H9 (cell line): ENCODE data around the gene CAMTA1. TPM values are rescaled to one million over a fixed set of nuclear protein-coding genes. Genes with fewer than 3 reads are reported as not detected.

ENCODE experiments used
- DNase-seq: peaks from one replicate; pipeline ENCODE4 v3.0.0-alpha.2; 2017
- H2AFZ ChIP-seq: one replicate; pipeline ENCODE4 v1.6.1; 2013; ENCODE audit warnings: mild to moderate bottlenecking, low read length, control low read depth, moderate library complexity
- H2AK5ac ChIP-seq: 2 replicates; pipeline ENCODE4 v1.6.1; 2013; ENCODE audit warnings: low read length, control low read depth, mixed read lengths; ENCODE audit not compliant: insufficient read length
- H2BK120ac ChIP-seq: one replicate; pipeline ENCODE4 v1.6.1; 2013; ENCODE audit warnings: low read depth, mild to moderate bottlenecking, low read length, control low read depth, inconsistent platforms; ENCODE audit not compliant: poor library complexity, severe bottlenecking
- H2BK12ac ChIP-seq: 2 replicates; pipeline ENCODE4 v1.6.1; 2013; ENCODE audit warnings: low read length, control low read depth, mixed read lengths, low read depth; ENCODE audit not compliant: insufficient read length
- H2BK15ac ChIP-seq: 2 replicates; pipeline ENCODE4 v1.6.1; 2013; ENCODE audit warnings: low read depth, low read length, control low read depth
- H2BK20ac ChIP-seq: one replicate; pipeline ENCODE4 v1.6.1; 2013; ENCODE audit warnings: low read depth, mild to moderate bottlenecking, low read length, control low read depth, inconsistent platforms; ENCODE audit not compliant: poor library complexity, severe bottlenecking
- H2BK5ac ChIP-seq: 2 replicates; pipeline ENCODE4 v1.6.1; 2013; ENCODE audit warnings: low read length, control low read depth, mixed read lengths; ENCODE audit not compliant: insufficient read length
- H3K14ac ChIP-seq: 2 replicates; pipeline ENCODE4 v1.6.1; 2013; ENCODE audit warnings: low read length, control low read depth; ENCODE audit not compliant: insufficient read depth
- H3K18ac ChIP-seq: 2 replicates; pipeline ENCODE4 v1.6.1; 2013; ENCODE audit warnings: low read depth, mild to moderate bottlenecking, mixed read lengths, low read length, control low read depth; ENCODE audit not compliant: insufficient read length
- H3K23ac ChIP-seq: 2 replicates; pipeline ENCODE4 v1.6.1; 2013; ENCODE audit warnings: low read length, control low read depth, mixed read lengths, low read depth; ENCODE audit not compliant: insufficient read length
- H3K23me2 ChIP-seq: 2 replicates; pipeline ENCODE4 v1.6.1; 2013; ENCODE audit warnings: low read depth, mild to moderate bottlenecking, mixed read lengths, low read length, control low read depth; ENCODE audit not compliant: insufficient read length, poor library complexity, severe bottlenecking
- H3K27ac ChIP-seq: 2 replicates; pipeline ENCODE4 v1.5.1; 2013; ENCODE audit warnings: low read length, control low read depth, mixed read lengths, low read depth; ENCODE audit not compliant: insufficient read length
- H3K27me3 ChIP-seq: 2 replicates; pipeline ENCODE4 v1.6.1; 2013; ENCODE audit warnings: low read length, control low read depth, inconsistent platforms; ENCODE audit not compliant: insufficient read depth
- H3K4ac ChIP-seq: 2 replicates; pipeline ENCODE4 v1.6.1; 2013; ENCODE audit warnings: low read depth, mild to moderate bottlenecking, control low read depth, inconsistent platforms, low read length, moderate library complexity
- H3K4me1 ChIP-seq: 2 replicates; pipeline ENCODE4 v1.6.1; 2013; ENCODE audit warnings: low read length, control low read depth, inconsistent platforms; ENCODE audit not compliant: insufficient read depth
- H3K4me2 ChIP-seq: 2 replicates; pipeline ENCODE4 v1.6.1; 2013; ENCODE audit warnings: low read length, control low read depth, mixed read lengths; ENCODE audit not compliant: insufficient read length, insufficient read depth
- H3K56ac ChIP-seq: 2 replicates; pipeline ENCODE4 v1.6.1; 2013; ENCODE audit warnings: low read depth, mild to moderate bottlenecking, mixed read lengths, low read length, control low read depth; ENCODE audit not compliant: insufficient read length
- H3K79me1 ChIP-seq: 2 replicates; pipeline ENCODE4 v1.6.1; 2013; ENCODE audit warnings: low read depth, mild to moderate bottlenecking, moderate library complexity, low read length, control low read depth, inconsistent platforms; ENCODE audit not compliant: insufficient read depth, poor library complexity, severe bottlenecking
- H3K79me2 ChIP-seq: 2 replicates; pipeline ENCODE4 v1.6.1; 2013; ENCODE audit warnings: low read length, control low read depth, inconsistent platforms; ENCODE audit not compliant: insufficient read depth
- H3K9ac ChIP-seq: 2 replicates; pipeline ENCODE4 v1.6.1; 2013; ENCODE audit warnings: low read length, control low read depth, mixed read lengths; ENCODE audit not compliant: insufficient read length; ENCODE audit errors: extremely low read depth
- H3K9me3 ChIP-seq: one replicate; pipeline ENCODE4 v1.6.1; 2013; ENCODE audit warnings: low read depth, low read length, inconsistent platforms; ENCODE audit not compliant: control insufficient read depth
- H3T11ph ChIP-seq: one replicate; pipeline ENCODE4 v1.6.1; 2013; ENCODE audit warnings: mild to moderate bottlenecking, low read length, control low read depth, inconsistent platforms
- H4K20me1 ChIP-seq: one replicate; pipeline ENCODE4 v1.6.1; 2013; ENCODE audit not compliant: control insufficient read depth, insufficient read length, insufficient read depth
- H4K5ac ChIP-seq: 2 replicates; pipeline ENCODE4 v1.6.1; 2013; ENCODE audit warnings: low read depth, mild to moderate bottlenecking, mixed read lengths, low read length, control low read depth; ENCODE audit not compliant: insufficient read length
- H4K8ac ChIP-seq: replicated peaks from 2 replicates; pipeline ENCODE4 v1.6.1; 2013; ENCODE audit warnings: low read length, control low read depth, mixed read lengths, low read depth; ENCODE audit not compliant: insufficient read length
- H4K91ac ChIP-seq: 2 replicates; pipeline ENCODE4 v1.6.1; 2013; ENCODE audit warnings: low read depth, mild to moderate bottlenecking, moderate library complexity, mixed read lengths, low read length, control low read depth; ENCODE audit not compliant: insufficient read length
- H3K27ac Mint-ChIP-seq, 3 experiments: 2 replicates in 2 of 3; 3 replicates in 1 of 3; pipeline ENCODE4 v1.8.0; 2020 to 2021; ENCODE audit warnings: mixed read lengths in 3 of 3, mild to moderate bottlenecking in 1 of 3, moderate library complexity in 1 of 3
- H3K27me3 Mint-ChIP-seq: 2 replicates; pipeline ENCODE4 v1.8.0; 2021; ENCODE audit warnings: low read depth, mild to moderate bottlenecking, moderate library complexity, mixed read lengths
- H3K36me3 Mint-ChIP-seq, 3 experiments: 2 replicates in 2 of 3; 3 replicates in 1 of 3; pipeline ENCODE4 v1.8.0; 2020 to 2021; ENCODE audit warnings: low read depth in 3 of 3, mixed read lengths in 3 of 3; ENCODE audit not compliant: insufficient read depth in 1 of 3
- H3K4me1 Mint-ChIP-seq, 2 experiments: 2 replicates each; pipeline ENCODE4 v1.8.0; 2020; ENCODE audit warnings: mixed read lengths in 2 of 2
- H3K4me3 Mint-ChIP-seq, 2 experiments: 2 replicates in 1 of 2; 3 replicates in 1 of 2; pipeline ENCODE4 v1.8.0; 2020 to 2021; ENCODE audit warnings: mild to moderate bottlenecking in 2 of 2, mixed read lengths in 2 of 2, moderate library complexity in 1 of 2
- H3K9me3 Mint-ChIP-seq, 2 experiments: 2 replicates in 1 of 2; 3 replicates in 1 of 2; pipeline ENCODE4 v1.8.0; 2020; ENCODE audit warnings: mild to moderate bottlenecking in 2 of 2, mixed read lengths in 2 of 2, moderate library complexity in 1 of 2
- WGBS: extraction: QIAGEN DNeasy Blood & Tissue Kit; methylation state at CpG from one replicate; pipeline ENCODE4 v1.1.7; 2013; ENCODE audit warnings: missing lambda C conversion rate, low lambda C conversion rate, mixed read lengths; ENCODE audit not compliant: insufficient read length; ENCODE audit errors: extremely low coverage; 5-methylcytosine and 5-hydroxymethylcytosine counted together
- total RNA-seq: library from RNA; stranded (reverse); gene quantifications from 2 replicates; pipeline ENCODE4 v1.2.1, GENCODE V29; 2021
- TF ChIP-seq, protein P1 (sequence below): fragments of 200-600 bp; sonication (generic); conservative IDR thresholded peaks from 3 replicates; pipeline ENCODE4 v1.8.0; 2021; ENCODE audit warnings: antibody characterized with exemption, mild to moderate bottlenecking

The CAMTA1 gene
- total RNA-seq, 1 experiment from 2014 or later: 115 TPM

DNA sequence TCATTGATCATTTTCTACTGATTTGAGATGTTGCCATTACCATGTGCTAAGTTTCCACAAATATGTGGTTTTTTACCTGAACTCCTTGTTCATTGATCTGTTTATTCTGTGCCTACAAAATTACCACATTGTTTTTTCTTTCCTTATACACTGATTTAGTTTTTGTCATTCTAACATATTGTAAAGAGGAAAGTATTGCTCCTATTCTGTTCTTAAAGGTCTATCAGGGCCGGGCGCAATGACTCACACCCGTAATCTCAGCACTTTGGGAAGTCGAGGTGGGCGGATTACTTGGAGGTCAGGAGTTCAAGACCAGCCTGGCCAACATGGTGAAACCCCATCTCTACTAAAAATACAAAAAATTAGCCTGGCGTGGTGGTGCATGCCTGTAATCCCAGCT lies 75.1 kb downstream of the CAMTA1 start:
- Histone ChIP-seq H3K18ac (no peak overlapping the region), H2BK5ac (no peak overlapping the region), H3K23ac (no peak overlapping the region), H3K14ac (no peak overlapping the region), H3K27me3 (no peaks in the 10 kb centered on the region), H4K20me1 (no peaks in the 10 kb centered on the region), H4K5ac (no peak overlapping the region), H3T11ph (no peak overlapping the region), H3K27ac (no peak overlapping the region), H2AFZ (no peak overlapping the region), H4K8ac (no peak overlapping the region), H2BK12ac (no peak overlapping the region), H3K4ac (no peak overlapping the region), H2BK120ac (no peak overlapping the region), H3K4me1 (no peaks in the 10 kb centered on the region; the same call in 1 of the 2 replicates), H3K4me2 (no peak overlapping the region), H3K79me2 (peaks cover 2% of the 10 kb centered on the region; the same call in 1 of the 2 replicates), H2BK15ac (no peak overlapping the region), H3K79me1 (peaks cover 10% of the 10 kb centered on the region), H3K9me3 (no peaks in the 10 kb centered on the region), H2BK20ac (no peak overlapping the region), H3K23me2 (no peaks in the 10 kb centered on the region), H3K9ac (no peak overlapping the region), H2AK5ac (no peak overlapping the region), H3K56ac (no peak overlapping the region), H4K91ac (no peak overlapping the region)
- Mint-ChIP-seq H3K4me3 (no peak overlapping the region), H3K27me3 (no peaks in the 10 kb centered on the region), H3K27ac (no peak overlapping the region), H3K9me3 (no peaks in the 10 kb centered on the region), H3K36me3 (peaks cover 6 to 23% (median 13%) of the 10 kb centered on the region in 3 experiments; a peak in 6 of 7 replicates), H3K4me1 (peaks cover 24 to 26% of the 10 kb centered on the region in 2 experiments)
- WGBS: no CpG with 5 or more reads among the region's 6 CpGs
- TF ChIP-seq, protein P1, sequence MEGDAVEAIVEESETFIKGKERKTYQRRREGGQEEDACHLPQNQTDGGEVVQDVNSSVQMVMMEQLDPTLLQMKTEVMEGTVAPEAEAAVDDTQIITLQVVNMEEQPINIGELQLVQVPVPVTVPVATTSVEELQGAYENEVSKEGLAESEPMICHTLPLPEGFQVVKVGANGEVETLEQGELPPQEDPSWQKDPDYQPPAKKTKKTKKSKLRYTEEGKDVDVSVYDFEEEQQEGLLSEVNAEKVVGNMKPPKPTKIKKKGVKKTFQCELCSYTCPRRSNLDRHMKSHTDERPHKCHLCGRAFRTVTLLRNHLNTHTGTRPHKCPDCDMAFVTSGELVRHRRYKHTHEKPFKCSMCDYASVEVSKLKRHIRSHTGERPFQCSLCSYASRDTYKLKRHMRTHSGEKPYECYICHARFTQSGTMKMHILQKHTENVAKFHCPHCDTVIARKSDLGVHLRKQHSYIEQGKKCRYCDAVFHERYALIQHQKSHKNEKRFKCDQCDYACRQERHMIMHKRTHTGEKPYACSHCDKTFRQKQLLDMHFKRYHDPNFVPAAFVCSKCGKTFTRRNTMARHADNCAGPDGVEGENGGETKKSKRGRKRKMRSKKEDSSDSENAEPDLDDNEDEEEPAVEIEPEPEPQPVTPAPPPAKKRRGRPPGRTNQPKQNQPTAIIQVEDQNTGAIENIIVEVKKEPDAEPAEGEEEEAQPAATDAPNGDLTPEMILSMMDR: no peak
- DNase-seq: no peak
